Measurements from ENCODE around the gene MLPH. TPM values are rescaled to one million over a fixed set of nuclear protein-coding genes. Genes with fewer than 3 reads are reported as not detected.

The MLPH gene
- polyA plus RNA-seq, 1 of the 3 experiments (the other 2 are of a cell fraction): 93.6 TPM

GRCh38 chr2:237541243-237541642 is 54.2 kb downstream of the MLPH start:
- H3K27ac ChIP-seq (ENCODE audit: low read depth in 2 of 2, low read length in 1 of 2): no peak overlapping the region
- DNase-seq: no peak
- H3K9me2 ChIP-seq: no peaks in the 10 kb centered on the region
- ChIA-PET CTCF (interaction anchor here (1.2 to 4.7 kb wide), 3 partner anchors 19 to 31 kb away, joined by 3 to 28 read pairs (median 9); no protein-coding TSS in a partner anchor), POLR2A (no interaction called here)
- H3K4me1 ChIP-seq (ENCODE audit: control insufficient read depth in 1 of 2, insufficient read depth in 2 of 2, low read depth in 1 of 2, low read length in 1 of 2): peaks cover 0 to 8% of the 10 kb centered on the region in 2 experiments; a peak in 1 of 4 replicates
- no peaks in the 10 kb centered on the region for H4K20me1 ChIP-seq (ENCODE audit: insufficient read depth)
- H3K27me3 ChIP-seq (ENCODE audit: insufficient read depth): no peaks in the 10 kb centered on the region
- no peaks in the 10 kb centered on the region for H3K79me2 ChIP-seq (ENCODE audit: insufficient read depth)
- TF ChIP-seq TAF1 (IDR thresholded peaks at IDR 0.05; ENCODE audit: borderline replicate concordance, low read depth, low read length) (no peak), GABPA (IDR thresholded peaks at IDR 0.05; ENCODE audit: low read depth) (no peak), RXRA (IDR thresholded peaks at IDR 0.05; ENCODE audit: borderline replicate concordance, low read depth) (no peak), ELF1 (IDR thresholded peaks at IDR 0.05) (no peak), ZBTB33 (IDR thresholded peaks at IDR 0.05; ENCODE audit: borderline replicate concordance, low read depth) (no peak), USF1 (IDR thresholded peaks at IDR 0.05; ENCODE audit: borderline replicate concordance, low read depth) (no peak), GATA2 (CRISPR knock-in tag; IDR thresholded peaks at IDR 0.05) (no peak), RFX5 (IDR thresholded peaks at IDR 0.05; ENCODE audit: low read length) (no peak), TEAD4 (IDR thresholded peaks at IDR 0.05; ENCODE audit: borderline replicate concordance, insufficient read depth) (no peak), CHD2 (IDR thresholded peaks at IDR 0.05; ENCODE audit: low read length, partially characterized antibody) (no peak)
- H3K9ac ChIP-seq: no peak overlapping the region
- H3K9me3 ChIP-seq: no peaks in the 10 kb centered on the region
- peaks cover 8% of the 10 kb centered on the region for H3F3A ChIP-seq (replicated peaks; ENCODE audit: insufficient read depth)
- H3K4me2 ChIP-seq: no peak overlapping the region
- H3K4me3 ChIP-seq (ENCODE audit: low read depth in 2 of 2, low read length in 1 of 2): no peak overlapping the region
- WGBS (ENCODE audit: low lambda C conversion rate): 90% methylated on average over 4 of the region's 5 CpGs
- H3K36me3 ChIP-seq (replicated peaks in 1 of 2; ENCODE audit: control insufficient read depth in 1 of 2, insufficient read depth in 2 of 2, low read length in 1 of 2): peaks cover 3 to 43% of the 10 kb centered on the region in 2 experiments
- H2AFZ ChIP-seq (ENCODE audit: low read depth): no peak overlapping the region

GRCh38 chr2:237542001-237542704 is 55.1 kb downstream of the MLPH start:
- Histone ChIP-seq H3K79me2 (ENCODE audit: insufficient read depth) (no peaks in the 10 kb centered on the region), H2AFZ (ENCODE audit: low read depth) (no peak overlapping the region), H3K9me2 (no peaks in the 10 kb centered on the region), H3K27me3 (ENCODE audit: insufficient read depth) (no peaks in the 10 kb centered on the region), H3K36me3 (replicated peaks in 1 of 2; ENCODE audit: control insufficient read depth in 1 of 2, insufficient read depth in 2 of 2, low read length in 1 of 2) (peaks cover 12 to 49% of the 10 kb centered on the region in 2 experiments), H3K4me1 (ENCODE audit: control insufficient read depth in 1 of 2, insufficient read depth in 2 of 2, low read depth in 1 of 2, low read length in 1 of 2) (peaks cover 0 to 8% of the 10 kb centered on the region in 2 experiments; a peak in 1 of 4 replicates), H3K4me2 (no peak overlapping the region), H3F3A (replicated peaks; ENCODE audit: insufficient read depth) (peaks cover 7% of the 10 kb centered on the region), H4K20me1 (ENCODE audit: insufficient read depth) (no peaks in the 10 kb centered on the region), H3K4me3 (ENCODE audit: low read depth in 2 of 2, low read length in 1 of 2) (no peak overlapping the region), H3K27ac (ENCODE audit: low read depth in 2 of 2, low read length in 1 of 2) (no peak overlapping the region), H3K9ac (no peak overlapping the region), H3K9me3 (no peaks in the 10 kb centered on the region)
- CTCF ChIA-PET: interaction anchor here (2.0 to 4.7 kb wide), 2 partner anchors 30 kb away, joined by 9 to 28 read pairs; no protein-coding TSS in a partner anchor
- WGBS (ENCODE audit: low lambda C conversion rate): 92% methylated on average over 12 of the region's 18 CpGs
- POLR2A ChIA-PET: no interaction called here
- TF ChIP-seq RFX5 (IDR thresholded peaks at IDR 0.05; ENCODE audit: low read length) (no peak), CTCF (IDR thresholded peaks at IDR 0.05) (no peak), SIN3A (IDR thresholded peaks at IDR 0.05; ENCODE audit: borderline replicate concordance, low read depth, low read length) (no peak), FOXM1 (IDR thresholded peaks at IDR 0.05; ENCODE audit: low read depth) (no peak), FOXJ3 (CRISPR knock-in tag; IDR thresholded peaks at IDR 0.05) (no peak), SMC3 (IDR thresholded peaks at IDR 0.05; ENCODE audit: low read depth, low read length) (no peak)
- no peak for DNase-seq
